Fibroblast of the aortic adventitia (primary cell): ENCODE measurements around the gene FSD2. TPM values are rescaled to one million over a fixed set of nuclear protein-coding genes. Genes with fewer than 3 reads are reported as not detected.
A peak's percentile ranks its signal among the peaks of the same experiment; 100 is the strongest.

Experiments
- DNase-seq: peaks from one replicate; pipeline ENCODE4 v3.0.0-alpha.2; 2010; ENCODE audit warnings: low read depth
- H3K4me3 ChIP-seq: 2 replicates; pipeline ENCODE4 v1.5.1; 2011; ENCODE audit warnings: low read depth, mild to moderate bottlenecking, control low read depth, low read length, moderate library complexity
- CTCF ChIP-seq: IDR thresholded peaks from 2 replicates; pipeline ENCODE4 v1.5.1; 2011; ENCODE audit warnings: mild to moderate bottlenecking, low read length, control low read depth, inconsistent platforms; ENCODE audit not compliant: insufficient read depth
- total RNA-seq: library from RNA; depleted of rRNA; stranded (reverse); fragments of >200 nt; gene quantifications from 2 replicates; pipeline ENCODE4 v1.2.3, GENCODE V29; 2012; ENCODE audit warnings: low replicate concordance

The FSD2 gene
- total RNA-seq, 1 donor: not detected

GRCh38 chr15:82804575-82804949, 1.3 kb downstream of the FSD2 start:
- peak; percentile 34 for DNase-seq
- no peak for TF ChIP-seq CTCF

GRCh38 chr15:82803793-82804574, 1.9 kb downstream of the FSD2 start:
- no peak for TF ChIP-seq CTCF
- peak; percentile 25 for DNase-seq
- no peak overlapping the region for H3K4me3 ChIP-seq

More at GRCh38 chr15:82804575-82804949, 1.3 kb downstream of the FSD2 start:
- no peak overlapping the region for H3K4me3 ChIP-seq

- H3K4me3 ChIP-seq: no peak overlapping the region
- no peak for TF ChIP-seq CTCF
- DNase-seq: no peak
Measured at GRCh38 chr15:82802497-82802896, 3.4 kb downstream of the FSD2 start.

- no peak overlapping the region for H3K4me3 ChIP-seq
- no peak for DNase-seq
- TF ChIP-seq CTCF: no peak
Measured at GRCh38 chr15:82799183-82799841, 6.6 kb downstream of the FSD2 start.

- H3K4me3 ChIP-seq: no peak overlapping the region
- TF ChIP-seq CTCF: no peak
- no peak for DNase-seq
Measured at GRCh38 chr15:82798531-82799166, 7.2 kb downstream of the FSD2 start.

GRCh38 chr15:82798104-82798503, 7.8 kb downstream of the FSD2 start:
- no peak for DNase-seq
- no peak overlapping the region for H3K4me3 ChIP-seq
- TF ChIP-seq CTCF: no peak
